Kidney tubule cell (primary cell): ENCODE measurements around the gene SMAP1.

Experiments used
- DNase-seq: peaks from one replicate; pipeline ENCODE4 v3.0.0-alpha.2; 2018; ENCODE audit warnings: low spot score

Gene SMAP1

GRCh38 chr6:70842541-70842940 is 174.9 kb downstream of the SMAP1 start:
- no peak for DNase-seq

- DNase-seq, result no peak
Measured at GRCh38 chr6:70843328-70843918, 175.7 kb downstream of the SMAP1 start.

GRCh38 chr6:70844301-70844700 is 176.6 kb downstream of the SMAP1 start:
- no peak for DNase-seq

GRCh38 chr6:70846207-70846835 is 178.6 kb downstream of the SMAP1 start:
- peak; percentile 49 for DNase-seq

- no peak for DNase-seq
Measured at GRCh38 chr6:70847106-70848084, 179.7 kb downstream of the SMAP1 start.

- DNase-seq, result no peak
Measured at GRCh38 chr6:70849348-70850069, 181.8 kb downstream of the SMAP1 start.

GRCh38 chr6:70852667-70853246 is 185.1 kb downstream of the SMAP1 start:
- DNase-seq, result no peak

GRCh38 chr6:70857387-70858077 is 189.8 kb downstream of the SMAP1 start:
- no peak for DNase-seq

GRCh38 chr6:70860045-70860444 is 192.4 kb downstream of the SMAP1 start:
- no peak for DNase-seq

GRCh38 chr6:70860920-70861319 is 193.2 kb downstream of the SMAP1 start:
- DNase-seq, result no peak

GRCh38 chr6:70863343-70863742 is 195.7 kb downstream of the SMAP1 start:
- no peak for DNase-seq

- DNase-seq, result no peak
Measured at GRCh38 chr6:70864401-70864800, 196.7 kb downstream of the SMAP1 start.

GRCh38 chr6:70872469-70872868 is 204.8 kb downstream of the SMAP1 start:
- DNase-seq, result no peak

- no peak for DNase-seq
Measured at GRCh38 chr6:70874181-70874913, 206.7 kb downstream of the SMAP1 start.

- no peak for DNase-seq
Measured at GRCh38 chr6:70879496-70879895, 211.8 kb downstream of the SMAP1 start.

GRCh38 chr6:70884074-70884983 is 216.6 kb downstream of the SMAP1 start:
- peak; percentile 64 for DNase-seq

- no peak for DNase-seq
Measured at GRCh38 chr6:70886071-70886470, 218.4 kb downstream of the SMAP1 start.

GRCh38 chr6:70886661-70887060 is 219.0 kb downstream of the SMAP1 start:
- no peak for DNase-seq

GRCh38 chr6:70889270-70889669 is 221.6 kb downstream of the SMAP1 start:
- no peak for DNase-seq
